Activated CD4-positive, alpha-beta T cell treated with anti-CD3 and anti-CD28 coated beads, Interleukin-2, amount 50 U/mL, for 24 hours (primary cell): ENCODE data around the gene DEF6.

Experiments used
- DNase-seq, 2 donors: peaks; one replicate each; pipeline ENCODE4 v3.0.0-alpha.2; 2020; ENCODE audit warnings: low read depth in 1 of 2, low spot score in 1 of 2

Gene DEF6

GRCh38 chr6:35370124-35370741, 72.6 kb downstream of the DEF6 start:
- no peak for DNase-seq

GRCh38 chr6:35370785-35371493, 73.3 kb downstream of the DEF6 start:
- DNase-seq: no peak
